Measurements from ENCODE around the gene NXPH1. TPM values are rescaled to one million over a fixed set of nuclear protein-coding genes. Genes with fewer than 3 reads are reported as not detected.

The NXPH1 gene
- total RNA-seq, 4 donors from 2014 or later = not detected

- H3K4me1 ChIP-seq = no peaks in the 10 kb centered on the region
- TF ChIP-seq CTCF (IDR thresholded peaks at IDR 0.05) (no peak), POLR2A (IDR thresholded peaks at IDR 0.05) (no peak), EP300 (IDR thresholded peaks at IDR 0.05) (no peak), POLR2AphosphoS5 (IDR thresholded peaks at IDR 0.05) (no peak)
- H3K27ac ChIP-seq = no peak overlapping the region
- H3K36me3 ChIP-seq = no peaks in the 10 kb centered on the region
- no peak for DNase-seq (ENCODE audit: low spot score in 2 of 2)
- H3K4me3 ChIP-seq = no peak overlapping the region
- 80% methylated on average over 7 of the region's 7 CpGs for WGBS
- no peaks in the 10 kb centered on the region for H3K27me3 ChIP-seq
- H3K9me3 ChIP-seq = no peaks in the 10 kb centered on the region
Measured at GRCh38 chr7:8628656-8629055, 195.2 kb downstream of the NXPH1 start.

- no peak for DNase-seq (ENCODE audit: low spot score in 2 of 2)
- no peaks in the 10 kb centered on the region for H3K4me1 ChIP-seq
- WGBS = 26% methylated on average over 3 of the region's 3 CpGs
Measured at GRCh38 chr7:8629504-8629903, 196.1 kb downstream of the NXPH1 start.

DNA sequence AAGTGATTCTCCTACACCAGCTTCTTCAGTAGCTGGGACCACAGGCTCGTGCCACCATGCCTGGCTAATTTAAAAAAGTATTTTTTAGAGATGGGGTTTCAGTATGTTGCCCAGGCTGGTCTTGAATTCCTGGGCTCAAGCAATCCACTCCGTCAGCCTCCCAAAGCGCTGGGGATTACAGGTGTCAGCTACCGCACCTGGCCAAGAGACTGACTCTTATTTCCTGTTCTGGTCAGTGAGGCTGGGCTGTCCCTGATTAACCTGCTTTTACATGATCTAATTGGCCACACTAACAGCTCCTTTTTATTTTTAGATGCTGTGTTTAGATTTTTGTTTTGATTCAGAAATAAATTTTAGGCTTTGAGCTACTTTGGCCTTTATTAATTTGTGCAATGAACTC, 203.9 kb downstream of the NXPH1 start:
- no peak for TF ChIP-seq CTCF (IDR thresholded peaks at IDR 0.05)
- TF ChIP-seq POLR2AphosphoS5 (IDR thresholded peaks at IDR 0.05) = no peak
- WGBS = 74% methylated on average over 4 of the region's 4 CpGs
- Histone ChIP-seq H3K36me3 (no peaks in the 10 kb centered on the region), H3K9me3 (no peaks in the 10 kb centered on the region), H3K27ac (no peak overlapping the region), H3K27me3 (no peaks in the 10 kb centered on the region), H3K4me3 (no peak overlapping the region), H3K4me1 (no peaks in the 10 kb centered on the region)
- DNase-seq (ENCODE audit: low spot score in 2 of 2) = no peak

More at GRCh38 chr7:8629504-8629903, 196.1 kb downstream of the NXPH1 start:
- no peak overlapping the region for H3K27ac ChIP-seq
- H3K36me3 ChIP-seq = no peaks in the 10 kb centered on the region
- no peaks in the 10 kb centered on the region for H3K9me3 ChIP-seq
- TF ChIP-seq EP300 (IDR thresholded peaks at IDR 0.05) = no peak
- TF ChIP-seq POLR2A (IDR thresholded peaks at IDR 0.05) = no peak
- no peak for TF ChIP-seq CTCF (IDR thresholded peaks at IDR 0.05)
- TF ChIP-seq POLR2AphosphoS5 (IDR thresholded peaks at IDR 0.05) = no peak
- no peaks in the 10 kb centered on the region for H3K27me3 ChIP-seq
- no peak overlapping the region for H3K4me3 ChIP-seq

GRCh38 chr7:8638076-8638475, 204.7 kb downstream of the NXPH1 start:
- no peaks in the 10 kb centered on the region for H3K9me3 ChIP-seq
- H3K27me3 ChIP-seq = no peaks in the 10 kb centered on the region
- no peak for DNase-seq (ENCODE audit: low spot score in 2 of 2)
- no peak overlapping the region for H3K4me3 ChIP-seq
- H3K27ac ChIP-seq = no peak overlapping the region
- no peaks in the 10 kb centered on the region for H3K36me3 ChIP-seq
- WGBS = 55% methylated on average over 7 of the region's 7 CpGs
- no peaks in the 10 kb centered on the region for H3K4me1 ChIP-seq
- no peak for TF ChIP-seq CTCF (IDR thresholded peaks at IDR 0.05)
- no peak for TF ChIP-seq POLR2A (IDR thresholded peaks at IDR 0.05)
- TF ChIP-seq EP300 (IDR thresholded peaks at IDR 0.05) = no peak

DNA sequence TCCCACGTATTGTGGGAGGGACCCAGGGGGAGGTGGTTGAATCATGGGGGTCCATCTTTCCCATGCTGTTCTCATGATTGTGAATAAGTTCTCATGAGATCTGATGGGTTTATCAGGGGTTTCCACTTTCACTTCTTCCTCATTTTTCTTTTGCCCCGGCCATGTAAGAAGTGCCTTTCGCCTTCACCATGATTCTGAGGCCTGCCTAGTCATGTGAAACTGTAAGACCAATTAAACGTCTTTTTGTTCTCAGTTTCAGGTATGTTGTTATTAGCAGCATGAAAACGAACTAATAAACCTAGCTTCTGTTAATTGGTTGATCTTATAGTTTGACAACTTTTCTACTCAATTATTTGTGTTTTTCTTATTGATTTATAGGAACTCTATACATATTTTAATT, 206.3 kb downstream of the NXPH1 start:
- no peak for DNase-seq (ENCODE audit: low spot score in 2 of 2)
- Histone ChIP-seq H3K36me3 (no peaks in the 10 kb centered on the region), H3K4me1 (no peaks in the 10 kb centered on the region), H3K27ac (no peak overlapping the region), H3K27me3 (no peaks in the 10 kb centered on the region), H3K4me3 (no peak overlapping the region), H3K9me3 (no peaks in the 10 kb centered on the region)
- WGBS = 76% methylated on average over 5 of the region's 5 CpGs
- TF ChIP-seq CTCF (IDR thresholded peaks at IDR 0.05) (no peak), POLR2AphosphoS5 (IDR thresholded peaks at IDR 0.05) (no peak), EP300 (IDR thresholded peaks at IDR 0.05) (no peak), POLR2A (IDR thresholded peaks at IDR 0.05) (no peak)
